ENCODE data around the gene PJVK. TPM values are rescaled to one million over a fixed set of nuclear protein-coding genes. Genes with fewer than 3 reads are reported as not detected.
"Not testable (repeated sequence)": the region's sequence is repeated elsewhere in the genome, so short reads cannot be mapped to it uniquely, and the experiment has no call there.

Gene PJVK
- polyA plus RNA-seq, 3 donors = 1.4 TPM; not detected in 2

DNA sequence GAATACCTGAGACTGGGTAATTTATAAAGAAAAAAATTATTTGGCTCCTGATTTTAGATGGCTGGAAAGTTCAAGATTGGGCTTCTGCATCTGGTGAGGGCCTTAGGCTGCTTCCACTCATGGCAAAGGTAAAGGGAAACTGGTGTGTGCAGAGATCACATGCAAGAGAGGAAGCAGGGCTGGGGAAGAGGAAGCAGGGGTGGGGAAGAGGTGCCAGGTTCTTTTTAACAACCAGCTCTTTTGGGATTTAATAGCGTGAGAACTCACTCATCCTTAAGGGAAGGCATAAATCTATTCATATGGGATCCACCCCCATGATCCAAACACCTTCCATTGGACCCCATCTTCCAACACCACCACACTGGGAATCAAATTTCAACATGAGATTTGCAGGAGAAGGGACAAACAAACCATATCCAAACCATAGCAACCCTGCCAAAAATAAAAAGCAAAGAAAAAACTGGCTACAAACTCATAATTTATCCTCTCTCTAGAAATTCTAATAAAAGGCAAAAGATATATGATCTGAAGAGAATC is 30.6 kb upstream of the PJVK start:
- H4K20me1 ChIP-seq (ENCODE audit: insufficient read depth, low read length) = no peaks in the 10 kb centered on the region
- peaks cover 3 to 7% of the 10 kb centered on the region in 2 donors for H3K4me1 ChIP-seq (ENCODE audit: control insufficient read depth in 1 of 2, insufficient read depth in 2 of 2, low read length in 2 of 2)
- no peak overlapping the region for H3K4me3 ChIP-seq (replicated peaks in 1 of 3; ENCODE audit: low read depth in 2 of 3, low read length in 3 of 3)
- H3K9me3 Mint-ChIP-seq = peaks cover 0 to 15% (median 8%) of the 10 kb centered on the region in 7 donors
- intact Hi-C loops (cut with micrococcal nuclease) = no loop called here
- H3K4me3 Mint-ChIP-seq = no peak overlapping the region
- no peaks in the 10 kb centered on the region for H3K9me3 ChIP-seq (replicated peaks in 1 of 2; ENCODE audit: control insufficient read depth in 1 of 2, insufficient read depth in 1 of 2, low read length in 2 of 2)
- peaks cover 37% of the 10 kb centered on the region for H3K79me2 ChIP-seq (ENCODE audit: insufficient read depth, low read length)
- H3K36me3 Mint-ChIP-seq = peaks cover 5 to 22% of the 10 kb centered on the region in 2 donors
- H3K27ac ChIP-seq (ENCODE audit: low read depth in 1 of 2, low read length in 2 of 2) = no peak overlapping the region
- no peaks in the 10 kb centered on the region for H3K27me3 ChIP-seq (ENCODE audit: control insufficient read depth in 2 of 2, insufficient read depth in 2 of 2, low read length in 2 of 2)
- peaks cover 13% of the 10 kb centered on the region for H3K4me1 Mint-ChIP-seq
- H3K36me3 ChIP-seq (replicated peaks in 1 of 2; ENCODE audit: control insufficient read depth in 1 of 2, insufficient read depth in 2 of 2, low read length in 2 of 2) = peaks cover 0 to 7% of the 10 kb centered on the region in 2 donors
- H2AFZ ChIP-seq (ENCODE audit: insufficient read depth, low read depth, low read length, poor library complexity, severe bottlenecking) = no peak overlapping the region
- no CpG with 5 or more reads among the region's 1 CpG for WGBS (ENCODE audit: insufficient coverage)
- H3K9ac ChIP-seq (ENCODE audit: insufficient read depth, low read length, poor library complexity, severe bottlenecking) = no peak overlapping the region
- H3K27me3 Mint-ChIP-seq (ENCODE audit: low read depth in 3 of 3) = no peaks in the 10 kb centered on the region
- H3K27ac Mint-ChIP-seq = peak overlapping the region in 3 of 7 donors; percentile 19 to 26 (median 20)
- TF ChIP-seq, protein P1, sequence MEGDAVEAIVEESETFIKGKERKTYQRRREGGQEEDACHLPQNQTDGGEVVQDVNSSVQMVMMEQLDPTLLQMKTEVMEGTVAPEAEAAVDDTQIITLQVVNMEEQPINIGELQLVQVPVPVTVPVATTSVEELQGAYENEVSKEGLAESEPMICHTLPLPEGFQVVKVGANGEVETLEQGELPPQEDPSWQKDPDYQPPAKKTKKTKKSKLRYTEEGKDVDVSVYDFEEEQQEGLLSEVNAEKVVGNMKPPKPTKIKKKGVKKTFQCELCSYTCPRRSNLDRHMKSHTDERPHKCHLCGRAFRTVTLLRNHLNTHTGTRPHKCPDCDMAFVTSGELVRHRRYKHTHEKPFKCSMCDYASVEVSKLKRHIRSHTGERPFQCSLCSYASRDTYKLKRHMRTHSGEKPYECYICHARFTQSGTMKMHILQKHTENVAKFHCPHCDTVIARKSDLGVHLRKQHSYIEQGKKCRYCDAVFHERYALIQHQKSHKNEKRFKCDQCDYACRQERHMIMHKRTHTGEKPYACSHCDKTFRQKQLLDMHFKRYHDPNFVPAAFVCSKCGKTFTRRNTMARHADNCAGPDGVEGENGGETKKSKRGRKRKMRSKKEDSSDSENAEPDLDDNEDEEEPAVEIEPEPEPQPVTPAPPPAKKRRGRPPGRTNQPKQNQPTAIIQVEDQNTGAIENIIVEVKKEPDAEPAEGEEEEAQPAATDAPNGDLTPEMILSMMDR (IDR thresholded peaks at IDR 0.05) = no peak
- peak in 1 of 3 donors; percentile 20 for DNase-seq
- H3K4me2 ChIP-seq (replicated peaks; ENCODE audit: extremely low read depth, low read length, poor library complexity, severe bottlenecking) = no peak overlapping the region

DNA sequence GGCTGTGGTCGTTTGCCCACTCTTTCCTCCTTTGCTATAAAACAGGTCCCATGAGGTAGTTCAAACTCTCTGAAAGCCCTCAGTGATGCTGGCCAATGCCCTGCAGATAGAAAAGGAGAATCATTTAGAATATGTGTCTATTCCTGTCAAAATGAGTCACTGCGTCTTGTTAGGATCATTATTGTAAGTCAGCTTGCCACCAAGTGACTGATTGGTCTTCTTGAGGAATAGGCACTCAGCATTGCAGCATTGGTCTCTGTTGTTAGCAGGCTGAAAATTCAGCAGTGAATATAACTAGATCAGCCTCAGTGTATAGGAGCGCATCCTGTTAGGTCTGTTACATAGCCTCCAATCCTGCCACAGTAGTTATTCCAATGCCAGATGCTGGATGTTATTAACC is 29.1 kb upstream of the PJVK start:
- Mint-ChIP-seq H3K27ac (no peak overlapping the region), H3K27me3 (ENCODE audit: low read depth in 3 of 3) (no peaks in the 10 kb centered on the region), H3K4me1 (peaks cover 13% of the 10 kb centered on the region), H3K36me3 (peaks cover 15 to 37% of the 10 kb centered on the region in 2 donors), H3K4me3 (no peak overlapping the region), H3K9me3 (peaks cover 2 to 17% (median 10%) of the 10 kb centered on the region in 7 donors)
- Histone ChIP-seq H3K27ac (ENCODE audit: low read depth in 1 of 2, low read length in 2 of 2) (no peak overlapping the region), H3K9me3 (replicated peaks in 1 of 2; ENCODE audit: control insufficient read depth in 1 of 2, insufficient read depth in 1 of 2, low read length in 2 of 2) (no peaks in the 10 kb centered on the region), H2AFZ (ENCODE audit: insufficient read depth, low read depth, low read length, poor library complexity, severe bottlenecking) (no peak overlapping the region), H3K9ac (ENCODE audit: insufficient read depth, low read length, poor library complexity, severe bottlenecking) (no peak overlapping the region), H3K4me1 (ENCODE audit: control insufficient read depth in 1 of 2, insufficient read depth in 2 of 2, low read length in 2 of 2) (peaks cover 3 to 7% of the 10 kb centered on the region in 2 donors), H3K27me3 (ENCODE audit: control insufficient read depth in 2 of 2, insufficient read depth in 2 of 2, low read length in 2 of 2) (no peaks in the 10 kb centered on the region), H3K4me3 (replicated peaks in 1 of 3; ENCODE audit: low read depth in 2 of 3, low read length in 3 of 3) (no peak overlapping the region), H3K4me2 (replicated peaks; ENCODE audit: extremely low read depth, low read length, poor library complexity, severe bottlenecking) (no peak overlapping the region), H4K20me1 (ENCODE audit: insufficient read depth, low read length) (no peaks in the 10 kb centered on the region), H3K79me2 (ENCODE audit: insufficient read depth, low read length) (peaks cover 27% of the 10 kb centered on the region), H3K36me3 (replicated peaks in 1 of 2; ENCODE audit: control insufficient read depth in 1 of 2, insufficient read depth in 2 of 2, low read length in 2 of 2) (peaks cover 0 to 18% of the 10 kb centered on the region in 2 donors)
- intact Hi-C loops (cut with micrococcal nuclease) = no loop called here
- WGBS (ENCODE audit: insufficient coverage) = 100% methylated on average over 2 of the region's 3 CpGs
- no peak for DNase-seq
- TF ChIP-seq, protein P1 (IDR thresholded peaks at IDR 0.05) = no peak

DNA sequence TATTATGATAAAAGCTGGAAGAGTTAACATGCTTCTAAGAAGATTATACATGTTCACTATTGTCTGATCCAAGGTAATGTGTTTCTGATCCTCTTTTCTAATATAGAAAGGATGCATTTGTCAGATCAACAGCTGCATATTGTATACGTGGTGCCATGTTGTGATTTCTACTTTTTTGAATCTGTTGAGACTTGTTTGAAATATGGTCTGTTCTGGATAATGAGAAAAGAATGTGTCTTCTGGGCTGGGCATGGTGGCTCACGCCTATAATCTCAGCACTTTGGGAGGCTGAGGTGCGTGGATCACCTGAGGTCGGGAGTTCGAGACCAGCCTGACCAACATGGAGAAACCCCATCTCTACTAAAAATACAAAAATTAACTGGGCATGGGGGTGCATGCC is 27.4 kb upstream of the PJVK start:
- intact Hi-C loops (cut with micrococcal nuclease); H4K20me1 ChIP-seq (ENCODE audit: insufficient read depth, low read length); H3K27me3 Mint-ChIP-seq (ENCODE audit: low read depth in 3 of 3); H3K4me3 Mint-ChIP-seq; H3K4me2 ChIP-seq (replicated peaks; ENCODE audit: extremely low read depth, low read length, poor library complexity, severe bottlenecking); H2AFZ ChIP-seq (ENCODE audit: insufficient read depth, low read depth, low read length, poor library complexity, severe bottlenecking); H3K9ac ChIP-seq (ENCODE audit: insufficient read depth, low read length, poor library complexity, severe bottlenecking); H3K4me1 ChIP-seq (ENCODE audit: control insufficient read depth in 1 of 2, insufficient read depth in 2 of 2, low read length in 2 of 2); H3K4me3 ChIP-seq (replicated peaks in 1 of 3; ENCODE audit: low read depth in 2 of 3, low read length in 3 of 3); H3K9me3 ChIP-seq (replicated peaks in 1 of 2; ENCODE audit: control insufficient read depth in 1 of 2, insufficient read depth in 1 of 2, low read length in 2 of 2); H3K27ac Mint-ChIP-seq; DNase-seq; H3K4me1 Mint-ChIP-seq; H3K27ac ChIP-seq (ENCODE audit: low read depth in 1 of 2, low read length in 2 of 2); H3K27me3 ChIP-seq (ENCODE audit: control insufficient read depth in 2 of 2, insufficient read depth in 2 of 2, low read length in 2 of 2): not testable (repeated sequence)
- 100% methylated on average over 1 of the region's 5 CpGs for WGBS (ENCODE audit: insufficient coverage)
- Histone ChIP-seq H3K36me3 (replicated peaks in 1 of 2; ENCODE audit: control insufficient read depth in 1 of 2, insufficient read depth in 2 of 2, low read length in 2 of 2) (peaks cover 0 to 30% of the 10 kb centered on the region in 2 donors), H3K79me2 (ENCODE audit: insufficient read depth, low read length) (peaks cover 23% of the 10 kb centered on the region)
- peaks cover 2 to 17% (median 10%) of the 10 kb centered on the region in 7 donors for H3K9me3 Mint-ChIP-seq
- H3K36me3 Mint-ChIP-seq = peaks cover 23 to 50% of the 10 kb centered on the region in 2 donors
